Bronchial epithelial cell (primary cell): ENCODE measurements around the gene HSPB7. TPM values are rescaled to one million over a fixed set of nuclear protein-coding genes. Genes with fewer than 3 reads are reported as not detected.
"Not testable (repeated sequence)": the region's sequence is repeated elsewhere in the genome, so short reads cannot be mapped to it uniquely, and the experiment has no call there.

Source experiments
- DNase-seq: peaks from one replicate; pipeline ENCODE4 v3.0.0-alpha.2; 2010; ENCODE audit warnings: low read depth
- FAIRE-seq: peaks from 2 replicates; lab custom pipeline; 2011; peaks lifted over from hg19 to GRCh38; lab: Jason Lieb, UNC
- H3K27me3 ChIP-seq: 2 replicates; pipeline ENCODE4 v1.5.1; 2011; ENCODE audit warnings: low read length; ENCODE audit not compliant: control insufficient read depth, insufficient read depth
- H3K36me3 ChIP-seq: 2 replicates; pipeline ENCODE4 v1.5.1; 2011; ENCODE audit warnings: low read length; ENCODE audit not compliant: control insufficient read depth, insufficient read depth
- H3K4me3 ChIP-seq: 2 replicates; pipeline ENCODE4 v1.5.1; 2011; ENCODE audit warnings: mild to moderate bottlenecking, low read depth, low read length, control low read depth
- CTCF ChIP-seq: IDR thresholded peaks from 2 replicates; pipeline ENCODE4 v1.5.1; 2011; ENCODE audit warnings: mild to moderate bottlenecking, moderate library complexity, low read length, control low read depth, inconsistent platforms; ENCODE audit not compliant: insufficient read depth, severe bottlenecking
- total RNA-seq: library from RNA; depleted of rRNA; stranded (reverse); fragments of >200 nt; gene quantifications from 2 replicates; pipeline ENCODE4 v1.2.1, GENCODE V29; 2014

The HSPB7 gene
- total RNA-seq, 1 donor from 2014 or later: not detected

- no peaks in the 10 kb centered on the region for H3K36me3 ChIP-seq
- DNase-seq (peak; percentile 61), FAIRE-seq (no peak)
- H3K4me3 ChIP-seq: no peak overlapping the region
- no peaks in the 10 kb centered on the region for H3K27me3 ChIP-seq
- TF ChIP-seq CTCF: peak; percentile 88
Observed at GRCh38 chr1:16032388-16033102, 14.7 kb upstream of the HSPB7 start.

- no peak for DNase-seq
- no peak for TF ChIP-seq CTCF
- no peaks in the 10 kb centered on the region for H3K27me3 ChIP-seq
- H3K4me3 ChIP-seq: no peak overlapping the region
- H3K36me3 ChIP-seq: no peaks in the 10 kb centered on the region
- FAIRE-seq: peak; percentile 97
Observed at GRCh38 chr1:16031551-16031950, 13.7 kb upstream of the HSPB7 start.

- FAIRE-seq (no peak), DNase-seq (no peak)
- Histone ChIP-seq H3K4me3 (no peak overlapping the region), H3K36me3 (no peaks in the 10 kb centered on the region), H3K27me3 (peaks cover 2% of the 10 kb centered on the region)
- TF ChIP-seq CTCF: no peak
Observed at GRCh38 chr1:16029288-16029687, 11.4 kb upstream of the HSPB7 start.

GRCh38 chr1:16029003-16029268 is 11.1 kb upstream of the HSPB7 start:
- H3K36me3 ChIP-seq, FAIRE-seq, H3K27me3 ChIP-seq, H3K4me3 ChIP-seq, DNase-seq: not testable (repeated sequence)

GRCh38 chr1:16028237-16029002 is 10.6 kb upstream of the HSPB7 start:
- Histone ChIP-seq H3K36me3 (no peaks in the 10 kb centered on the region), H3K27me3 (peaks cover 2% of the 10 kb centered on the region), H3K4me3 (no peak overlapping the region)
- DNase-seq (no peak), FAIRE-seq (no peak)
- TF ChIP-seq CTCF: no peak

GRCh38 chr1:16026723-16027484 is 9.1 kb upstream of the HSPB7 start:
- Histone ChIP-seq H3K4me3 (no peak overlapping the region), H3K36me3 (no peaks in the 10 kb centered on the region), H3K27me3 (peaks cover 2% of the 10 kb centered on the region)
- no peak for DNase-seq
- no peak for FAIRE-seq
- TF ChIP-seq CTCF: no peak

- not testable (repeated sequence) for DNase-seq
Observed at GRCh38 chr1:16026302-16026701, 8.5 kb upstream of the HSPB7 start.

More at GRCh38 chr1:16026302-16026701, 8.5 kb upstream of the HSPB7 start:
- H3K36me3 ChIP-seq, H3K4me3 ChIP-seq, H3K27me3 ChIP-seq, FAIRE-seq: not testable (repeated sequence)
